ENCODE results near the gene CDK14.

DNA sequence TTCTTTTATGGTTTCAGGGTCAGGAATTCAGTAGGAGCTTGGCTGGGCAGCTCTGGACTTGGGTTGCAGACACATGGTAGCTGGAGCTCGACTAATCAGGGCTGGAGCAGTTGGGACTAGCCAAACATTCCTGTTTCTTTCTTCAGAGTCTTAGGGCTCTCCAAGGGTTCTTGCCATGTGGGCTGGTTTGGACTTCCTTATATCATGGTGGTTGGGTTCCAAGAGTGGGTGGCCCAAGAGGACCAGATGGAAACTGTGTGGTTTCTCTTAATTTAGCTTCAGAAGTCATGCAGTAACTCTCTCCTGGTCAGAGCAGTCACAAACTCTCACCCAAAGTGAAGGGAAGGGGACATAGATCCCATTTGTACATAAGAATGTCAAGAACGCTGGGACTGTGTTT lies 398.0 kb downstream of the CDK14 start:
- TF ChIP-seq, protein P1, sequence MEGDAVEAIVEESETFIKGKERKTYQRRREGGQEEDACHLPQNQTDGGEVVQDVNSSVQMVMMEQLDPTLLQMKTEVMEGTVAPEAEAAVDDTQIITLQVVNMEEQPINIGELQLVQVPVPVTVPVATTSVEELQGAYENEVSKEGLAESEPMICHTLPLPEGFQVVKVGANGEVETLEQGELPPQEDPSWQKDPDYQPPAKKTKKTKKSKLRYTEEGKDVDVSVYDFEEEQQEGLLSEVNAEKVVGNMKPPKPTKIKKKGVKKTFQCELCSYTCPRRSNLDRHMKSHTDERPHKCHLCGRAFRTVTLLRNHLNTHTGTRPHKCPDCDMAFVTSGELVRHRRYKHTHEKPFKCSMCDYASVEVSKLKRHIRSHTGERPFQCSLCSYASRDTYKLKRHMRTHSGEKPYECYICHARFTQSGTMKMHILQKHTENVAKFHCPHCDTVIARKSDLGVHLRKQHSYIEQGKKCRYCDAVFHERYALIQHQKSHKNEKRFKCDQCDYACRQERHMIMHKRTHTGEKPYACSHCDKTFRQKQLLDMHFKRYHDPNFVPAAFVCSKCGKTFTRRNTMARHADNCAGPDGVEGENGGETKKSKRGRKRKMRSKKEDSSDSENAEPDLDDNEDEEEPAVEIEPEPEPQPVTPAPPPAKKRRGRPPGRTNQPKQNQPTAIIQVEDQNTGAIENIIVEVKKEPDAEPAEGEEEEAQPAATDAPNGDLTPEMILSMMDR (IDR thresholded peaks at IDR 0.05) = no peak
- TF ChIP-seq POLR2A (IDR thresholded peaks at IDR 0.05) = no peak
